BLaER1 treated with 17β-estradiol and CSF1 and Interleukin-3, amounts not matched to agents 10 nM and 100 nM (cell line): ENCODE results near the gene KCP.
A peak's percentile ranks its signal among the peaks of the same experiment; 100 is the strongest.

Experiments
- H3K27ac ChIP-seq, 11 experiments: shearing (Covaris generic); formaldehyde crosslinking; 2 replicates each; pipeline ENCODE4 v1.8.1; 2022
- H3K27me3 ChIP-seq, 11 experiments: shearing (Covaris generic); formaldehyde crosslinking; 2 replicates each; pipeline ENCODE4 v1.8.1; 2022
- H3K36me3 ChIP-seq, 11 experiments: shearing (Covaris generic); formaldehyde crosslinking; 2 replicates each; pipeline ENCODE4 v1.8.1; 2022
- H3K4me1 ChIP-seq, 10 experiments: shearing (Covaris generic); formaldehyde crosslinking; 2 replicates each; pipeline ENCODE4 v1.8.1; 2022
- H3K4me2 ChIP-seq, 11 experiments: shearing (Covaris generic); formaldehyde crosslinking; 2 replicates each; pipeline ENCODE4 v1.8.1; 2022
- H3K4me3 ChIP-seq, 10 experiments: shearing (Covaris generic); formaldehyde crosslinking; 2 replicates each; pipeline ENCODE4 v1.8.1; 2022
- H3K9ac ChIP-seq, 11 experiments: shearing (Covaris generic); formaldehyde crosslinking; 2 replicates each; pipeline ENCODE4 v1.8.1; 2022
- H3K9me3 ChIP-seq, 11 experiments: shearing (Covaris generic); formaldehyde crosslinking; replicated peaks in 1 of 11; 2 replicates each; pipeline ENCODE4 v1.8.1; 2022
- H4K20me1 ChIP-seq, 11 experiments: shearing (Covaris generic); formaldehyde crosslinking; 2 replicates each; pipeline ENCODE4 v1.8.1; 2022
- Cebpa-rat ChIP-seq, 11 experiments: shearing (Covaris generic); IDR thresholded peaks; 2 replicates each; pipeline ENCODE4 v1.8.1; 2022

The KCP gene

GRCh38 chr7:128865303-128865702, 45.2 kb downstream of the KCP start:
- no peak for TF ChIP-seq Cebpa-rat (IDR thresholded peaks at IDR 0.05)
- Histone ChIP-seq H4K20me1 (peaks cover 49 to 72% (median 67%) of the 10 kb centered on the region in 11 experiments), H3K36me3 (peaks cover 16 to 33% (median 23%) of the 10 kb centered on the region in 11 experiments), H3K9me3 (no peaks in the 10 kb centered on the region), H3K27ac (no peak overlapping the region), H3K4me3 (no peak overlapping the region), H3K4me2 (peak overlapping the region in 3 of 11 experiments; percentile 12 to 99 (median 95); a peak in 5 of 22 replicates), H3K27me3 (peaks cover 26 to 31% (median 29%) of the 10 kb centered on the region in 11 experiments), H3K9ac (no peak overlapping the region), H3K4me1 (peaks cover 28 to 52% (median 44%) of the 10 kb centered on the region in 10 experiments)

- H3K9ac ChIP-seq = peak overlapping the region; percentile 80 to 96 (median 90)
- H3K4me3 ChIP-seq = peak overlapping the region; percentile 77 to 96 (median 86)
- peaks cover 8 to 13% (median 11%) of the 10 kb centered on the region in 11 experiments for H3K27me3 ChIP-seq
- peaks cover 29 to 53% (median 44%) of the 10 kb centered on the region in 10 experiments for H3K4me1 ChIP-seq
- peaks cover 16 to 33% (median 23%) of the 10 kb centered on the region in 11 experiments for H3K36me3 ChIP-seq
- peaks cover 39 to 55% (median 50%) of the 10 kb centered on the region in 11 experiments for H4K20me1 ChIP-seq
- H3K4me2 ChIP-seq = peak overlapping the region; percentile 83 to 99 (median 91)
- no peak for TF ChIP-seq Cebpa-rat (IDR thresholded peaks at IDR 0.05)
- peak overlapping the region; percentile 74 to 95 (median 83) for H3K27ac ChIP-seq
- no peaks in the 10 kb centered on the region for H3K9me3 ChIP-seq
Measured at GRCh38 chr7:128863433-128863989, 47.0 kb downstream of the KCP start.

- Histone ChIP-seq H4K20me1 (peaks cover 32 to 47% (median 43%) of the 10 kb centered on the region in 11 experiments), H3K27me3 (peaks cover under 1 to 6% (median 4%) of the 10 kb centered on the region in 11 experiments; a peak in 17 of 22 replicates), H3K36me3 (peaks cover 16 to 33% (median 23%) of the 10 kb centered on the region in 11 experiments), H3K4me2 (peak within 1 kb of the TSS; percentile 83 to 99 (median 91)), H3K9me3 (no peaks in the 10 kb centered on the region), H3K4me1 (peaks cover 30 to 50% (median 42%) of the 10 kb centered on the region in 10 experiments), H3K27ac (peak within 1 kb of the TSS; percentile 74 to 95 (median 83)), H3K4me3 (peak within 1 kb of the TSS; percentile 77 to 96 (median 86)), H3K9ac (peak within 1 kb of the TSS; percentile 80 to 96 (median 90))
- no peak for TF ChIP-seq Cebpa-rat (IDR thresholded peaks at IDR 0.05)
Measured at GRCh38 chr7:128862571-128863432, 47.7 kb downstream of the KCP start, which contains the start of gene ATP6V1F. Gene ATP6V1F (plus strand): TSS chr7:128862856. CDS start chr7:128862905, 49 bp downstream.

- no peaks in the 10 kb centered on the region for H3K9me3 ChIP-seq
- peak overlapping the region in 10 of 11 experiments; percentile 80 to 93 (median 90); a peak in 16 of 22 replicates for H3K9ac ChIP-seq
- peak overlapping the region in 5 of 11 experiments; percentile 6 to 95 (median 34); a peak in 6 of 22 replicates for H3K27ac ChIP-seq
- peaks cover 30 to 50% (median 42%) of the 10 kb centered on the region in 10 experiments for H3K4me1 ChIP-seq
- H3K36me3 ChIP-seq = peaks cover 16 to 30% (median 23%) of the 10 kb centered on the region in 11 experiments
- H3K4me2 ChIP-seq = peak overlapping the region; percentile 62 to 85 (median 76)
- H4K20me1 ChIP-seq = peaks cover 25 to 40% (median 36%) of the 10 kb centered on the region in 11 experiments
- no peak for TF ChIP-seq Cebpa-rat (IDR thresholded peaks at IDR 0.05)
- peak overlapping the region; percentile 77 to 96 (median 86); a peak in 19 of 20 replicates for H3K4me3 ChIP-seq
- no peaks in the 10 kb centered on the region; a peak in 3 of 22 replicates for H3K27me3 ChIP-seq
Measured at GRCh38 chr7:128861957-128862570, 48.4 kb downstream of the KCP start.

GRCh38 chr7:128860158-128861073, 50.1 kb downstream of the KCP start:
- H3K27me3 ChIP-seq = no peaks in the 10 kb centered on the region
- peaks cover 16 to 25% (median 20%) of the 10 kb centered on the region in 11 experiments; a peak in 21 of 22 replicates for H4K20me1 ChIP-seq
- H3K4me3 ChIP-seq = no peak overlapping the region
- 0 out of 22 replicates have a peak overlapping the region, but pooled peaks of 1 of the 11 experiments have one; percentile 1 for H3K27ac ChIP-seq
- peak overlapping the region; percentile 35 to 77 (median 60) for H3K4me2 ChIP-seq
- peaks cover 8 to 16% (median 12%) of the 10 kb centered on the region in 11 experiments for H3K36me3 ChIP-seq
- H3K9ac ChIP-seq = peak overlapping the region in 2 of 11 experiments; percentile 37 to 47; a peak in 1 of 22 replicates
- H3K4me1 ChIP-seq = peaks cover 30 to 49% (median 43%) of the 10 kb centered on the region in 10 experiments
- no peaks in the 10 kb centered on the region for H3K9me3 ChIP-seq
- TF ChIP-seq Cebpa-rat (IDR thresholded peaks at IDR 0.05) = no peak

GRCh38 chr7:128859232-128860157, 51.0 kb downstream of the KCP start:
- Histone ChIP-seq H3K27me3 (no peaks in the 10 kb centered on the region), H3K36me3 (peaks cover 0 to 6% (median 2%) of the 10 kb centered on the region in 11 experiments; a peak in 14 of 22 replicates), H3K4me3 (no peak overlapping the region), H3K27ac (peak overlapping the region in 2 of 11 experiments; percentile 1 to 6; a peak in 2 of 22 replicates), H3K4me2 (peak overlapping the region; percentile 35 to 77 (median 60)), H3K9me3 (no peaks in the 10 kb centered on the region), H3K9ac (peak overlapping the region in 7 of 11 experiments; percentile 2 to 47 (median 35); a peak in 8 of 22 replicates), H3K4me1 (peaks cover 30 to 50% (median 41%) of the 10 kb centered on the region in 10 experiments), H4K20me1 (peaks cover 10 to 16% (median 10%) of the 10 kb centered on the region in 11 experiments; a peak in 18 of 22 replicates)
- no peak for TF ChIP-seq Cebpa-rat (IDR thresholded peaks at IDR 0.05)
